Thyroid gland (tissue), 4 donors: ENCODE data around the gene ITGA11.

Experiments used
- CTCF ChIP-seq, 6 experiments: fragments of 200-600 bp in 3 of 6; fragments of 450-650 bp in 3 of 6; sonication (generic) in 3 of 6; IDR thresholded peaks; one replicate each; pipeline ENCODE4 v1.5.1; 2016 to 2019; ENCODE audit warnings: antibody characterized with exemption in 6 of 6, mild to moderate bottlenecking in 2 of 6, inconsistent platforms in 1 of 6, moderate library complexity in 1 of 6
- POLR2A ChIP-seq, 2 donors: fragments of 450-650 bp; IDR thresholded peaks; one replicate each; pipeline ENCODE4 v1.6.1; 2017; ENCODE audit warnings: antibody characterized with exemption in 2 of 2, mild to moderate bottlenecking in 2 of 2, moderate library complexity in 1 of 2

GRCh38 chr15:68460166-68460565, 28.2 kb upstream of the ITGA11 start:
- TF ChIP-seq CTCF (IDR thresholded peaks at IDR 0.05) = no peak
- no peak for TF ChIP-seq POLR2A (IDR thresholded peaks at IDR 0.05)
